SK-N-MC (cell line): ENCODE measurements around the gene PSMG4.

Experiments
- EZH2 ChIP-seq: fragments of 200-600 bp; sonication (generic); IDR thresholded peaks from one replicate; pipeline ENCODE4 v1.6.1; 2017; ENCODE audit warnings: antibody characterized with exemption
- FOXP2 ChIP-seq: optimal IDR thresholded peaks from 2 replicates; pipeline ENCODE3; 2011; ENCODE audit warnings: mild to moderate bottlenecking, moderate library complexity; ENCODE audit not compliant: insufficient read depth; ENCODE audit errors: extremely low read length, control extremely low read depth
- POLR2AphosphoS5 ChIP-seq: IDR thresholded peaks from 2 replicates; pipeline ENCODE4 v1.6.1; 2012; ENCODE audit warnings: mild to moderate bottlenecking, low read depth, low read length, borderline replicate concordance

DNA sequence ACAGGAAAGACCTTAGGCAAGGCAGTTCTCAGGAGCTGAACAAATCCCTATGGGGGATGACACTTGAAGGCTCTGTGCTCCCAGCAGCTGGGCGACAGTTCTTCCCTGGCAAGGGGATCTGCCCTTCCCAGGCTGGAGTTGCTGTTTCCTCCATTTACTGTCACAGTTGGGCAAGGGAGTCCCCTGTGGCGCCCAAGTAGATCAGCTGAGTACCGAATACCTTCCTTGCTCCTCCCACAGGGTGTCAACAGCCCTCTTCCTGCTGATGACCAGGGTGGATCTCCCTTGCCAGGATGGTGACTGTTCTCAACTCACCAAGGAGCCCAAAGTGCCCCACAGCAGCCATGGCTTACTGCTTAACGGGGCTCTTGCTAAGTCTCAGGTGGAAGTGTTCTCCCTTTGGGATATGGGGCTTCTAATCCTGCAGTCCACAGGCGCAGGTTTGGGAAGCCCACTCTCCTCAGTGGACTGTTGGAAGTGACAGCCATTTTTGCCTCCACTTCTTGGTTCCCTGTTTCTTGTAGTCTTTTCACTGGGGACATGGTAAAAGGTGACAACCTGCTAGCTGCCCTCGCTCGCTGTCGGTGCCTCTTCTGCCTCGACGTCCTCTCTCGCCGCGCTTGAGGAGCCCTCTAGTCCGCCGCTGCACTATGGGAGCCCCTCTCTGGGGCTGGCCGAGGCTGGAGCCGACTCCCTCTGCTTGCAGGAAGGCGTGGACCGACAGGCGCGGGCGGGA lies 5.7 kb upstream of the PSMG4 start:
- no peak for TF ChIP-seq POLR2AphosphoS5
- TF ChIP-seq EZH2, result no peak
- no peak for TF ChIP-seq FOXP2
